ENCODE results near the gene VPS25.

Gene VPS25

DNA sequence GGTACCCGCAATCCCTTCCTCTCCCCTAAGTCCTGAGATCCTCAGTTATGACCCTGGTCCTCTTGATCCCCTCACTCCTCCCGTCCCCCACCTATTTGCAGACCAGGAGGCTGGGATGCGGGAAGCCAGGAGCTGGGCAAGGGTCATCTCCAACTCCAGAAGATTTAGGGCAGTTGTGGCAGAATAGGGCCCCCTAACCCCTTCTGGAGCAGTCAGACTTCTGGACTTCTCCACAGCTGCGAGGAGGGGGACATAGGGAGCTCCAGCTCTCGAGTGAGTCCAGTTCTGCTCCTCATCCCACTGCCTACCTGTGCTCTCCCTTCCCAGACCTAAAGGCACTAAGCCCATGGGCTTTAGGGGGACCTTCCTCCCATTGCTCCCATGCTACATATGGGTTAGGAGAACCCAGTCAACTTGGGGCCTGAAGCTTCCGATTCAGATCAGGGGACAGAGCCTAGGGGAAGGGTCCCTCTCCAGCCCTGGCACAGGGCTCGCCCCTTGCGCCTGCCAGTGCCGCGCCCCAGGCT is 8.5 kb downstream of the VPS25 start:
- TF ChIP-seq, protein P1, sequence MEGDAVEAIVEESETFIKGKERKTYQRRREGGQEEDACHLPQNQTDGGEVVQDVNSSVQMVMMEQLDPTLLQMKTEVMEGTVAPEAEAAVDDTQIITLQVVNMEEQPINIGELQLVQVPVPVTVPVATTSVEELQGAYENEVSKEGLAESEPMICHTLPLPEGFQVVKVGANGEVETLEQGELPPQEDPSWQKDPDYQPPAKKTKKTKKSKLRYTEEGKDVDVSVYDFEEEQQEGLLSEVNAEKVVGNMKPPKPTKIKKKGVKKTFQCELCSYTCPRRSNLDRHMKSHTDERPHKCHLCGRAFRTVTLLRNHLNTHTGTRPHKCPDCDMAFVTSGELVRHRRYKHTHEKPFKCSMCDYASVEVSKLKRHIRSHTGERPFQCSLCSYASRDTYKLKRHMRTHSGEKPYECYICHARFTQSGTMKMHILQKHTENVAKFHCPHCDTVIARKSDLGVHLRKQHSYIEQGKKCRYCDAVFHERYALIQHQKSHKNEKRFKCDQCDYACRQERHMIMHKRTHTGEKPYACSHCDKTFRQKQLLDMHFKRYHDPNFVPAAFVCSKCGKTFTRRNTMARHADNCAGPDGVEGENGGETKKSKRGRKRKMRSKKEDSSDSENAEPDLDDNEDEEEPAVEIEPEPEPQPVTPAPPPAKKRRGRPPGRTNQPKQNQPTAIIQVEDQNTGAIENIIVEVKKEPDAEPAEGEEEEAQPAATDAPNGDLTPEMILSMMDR (IDR thresholded peaks at IDR 0.05) = no peak
- Histone ChIP-seq H3K27ac (no peak overlapping the region), H3K4me3 (no peak overlapping the region)
- no peak for DNase-seq (ENCODE audit: low spot score)

GRCh38 chr17:42782166-42783061 is 9.2 kb downstream of the VPS25 start:
- H3K4me3 ChIP-seq = no peak overlapping the region
- H3K27ac ChIP-seq = no peak overlapping the region
- DNase-seq (ENCODE audit: low spot score) = no peak
- TF ChIP-seq, protein P1 (IDR thresholded peaks at IDR 0.05) = no peak

GRCh38 chr17:42783062-42783790 is 10.0 kb downstream of the VPS25 start:
- TF ChIP-seq, protein P1 (IDR thresholded peaks at IDR 0.05) = no peak
- H3K4me3 ChIP-seq = no peak overlapping the region
- no peak overlapping the region for H3K27ac ChIP-seq

DNA sequence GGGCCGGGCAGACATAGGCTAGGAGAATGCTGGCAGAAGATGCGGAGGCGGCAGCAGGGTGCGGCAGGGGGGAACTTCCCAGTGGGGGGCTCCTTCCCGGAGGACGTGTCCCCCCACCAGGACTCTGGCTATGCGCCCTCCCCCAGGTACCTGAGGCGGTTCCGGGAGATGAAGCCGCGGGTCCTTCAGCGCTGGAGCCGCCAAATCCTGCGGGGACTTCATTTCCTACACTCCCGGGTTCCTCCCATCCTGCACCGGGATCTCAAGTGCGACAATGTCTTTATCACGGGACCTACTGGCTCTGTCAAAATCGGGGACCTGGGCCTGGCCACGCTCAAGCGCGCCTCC is 10.5 kb downstream of the VPS25 start:
- TF ChIP-seq, protein P1 (IDR thresholded peaks at IDR 0.05) = no peak
- no peak for DNase-seq (ENCODE audit: low spot score)
- Histone ChIP-seq H3K4me3 (no peak overlapping the region), H3K27ac (no peak overlapping the region)

More at GRCh38 chr17:42783062-42783790, 10.0 kb downstream of the VPS25 start:
- DNase-seq (ENCODE audit: low spot score) = no peak

DNA sequence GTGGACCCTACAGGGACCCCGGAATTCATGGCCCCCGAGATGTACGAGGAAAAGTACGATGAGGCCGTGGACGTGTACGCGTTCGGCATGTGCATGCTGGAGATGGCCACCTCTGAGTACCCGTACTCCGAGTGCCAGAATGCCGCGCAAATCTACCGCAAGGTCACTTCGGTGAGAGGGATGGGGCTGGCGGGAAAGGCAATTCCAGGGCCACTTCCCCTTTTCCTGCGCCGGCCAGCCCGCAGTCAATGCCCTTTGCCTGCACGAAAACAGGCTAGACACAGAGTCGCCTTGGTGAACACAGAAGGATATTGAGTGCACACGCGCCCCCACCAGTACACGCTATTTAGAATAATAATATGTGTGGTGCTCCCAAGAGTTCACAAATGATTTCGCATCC is 11.2 kb downstream of the VPS25 start:
- DNase-seq (ENCODE audit: low spot score) = no peak
- Histone ChIP-seq H3K27ac (no peak overlapping the region), H3K4me3 (peak overlapping the region; percentile 28)
- TF ChIP-seq, protein P1 (IDR thresholded peaks at IDR 0.05) = no peak

DNA sequence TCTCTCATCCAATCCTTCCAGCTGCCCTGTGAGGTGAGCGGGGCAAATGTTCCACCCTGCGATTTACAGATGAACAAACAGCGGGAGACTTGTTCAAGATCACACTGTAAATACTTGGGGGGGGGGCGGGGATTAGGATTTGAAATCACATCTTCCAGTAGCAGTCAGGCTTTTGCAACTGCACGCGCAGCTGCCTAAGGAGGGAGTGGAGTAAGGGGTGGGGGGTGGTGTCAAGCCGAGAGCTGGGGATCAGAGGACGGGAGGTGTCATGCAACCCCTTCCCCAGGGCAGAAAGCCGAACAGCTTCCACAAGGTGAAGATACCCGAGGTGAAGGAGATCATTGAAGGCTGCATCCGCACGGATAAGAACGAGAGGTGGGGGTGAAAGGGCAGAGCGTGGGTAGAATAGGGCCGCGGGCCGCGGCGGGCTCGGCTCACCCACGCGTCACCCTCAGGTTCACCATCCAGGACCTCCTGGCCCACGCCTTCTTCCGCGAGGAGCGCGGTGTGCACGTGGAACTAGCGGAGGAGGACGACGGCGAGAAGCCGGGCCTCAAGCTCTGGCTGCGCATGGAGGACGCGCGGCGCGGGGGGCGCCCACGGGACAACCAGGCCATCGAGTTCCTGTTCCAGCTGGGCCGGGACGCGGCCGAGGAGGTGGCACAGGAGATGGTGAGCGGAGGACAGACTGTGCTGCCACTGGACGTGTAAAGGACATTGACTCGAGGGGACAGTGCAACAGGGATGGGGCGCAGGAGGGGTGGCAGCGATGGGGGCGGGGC is 11.8 kb downstream of the VPS25 start:
- no peak for DNase-seq (ENCODE audit: low spot score)
- Histone ChIP-seq H3K4me3 (peak overlapping the region; percentile 28), H3K27ac (no peak overlapping the region)
- TF ChIP-seq, protein P1 (IDR thresholded peaks at IDR 0.05) = no peak
